ENCODE data around the gene MYH7.

- TF ChIP-seq POLR2AphosphoS5 (IDR thresholded peaks at IDR 0.05; ENCODE audit: low read depth, low read length) (no peak), POLR2A (IDR thresholded peaks at IDR 0.05; ENCODE audit: low read depth, low read length) (no peak), TAF1 (IDR thresholded peaks at IDR 0.05; ENCODE audit: low read depth, low read length) (no peak)
Measured at GRCh38 chr14:23482823-23483148, 47.3 kb upstream of the MYH7 start.
